HG03342 (cell line): ENCODE data around the gene HDAC5.
"Not testable (repeated sequence)": the region's sequence is repeated elsewhere in the genome, so short reads cannot be mapped to it uniquely, and the experiment has no call there.

Source experiments
- ATAC-seq: cut with Tn5 transposase; IDR thresholded peaks from one replicate; pipeline ENCODE4 v1.9.1; 2021; ENCODE audit warnings: mild to moderate bottlenecking, moderate library complexity; ENCODE audit not compliant: unreplicated experiment

The HDAC5 gene

DNA sequence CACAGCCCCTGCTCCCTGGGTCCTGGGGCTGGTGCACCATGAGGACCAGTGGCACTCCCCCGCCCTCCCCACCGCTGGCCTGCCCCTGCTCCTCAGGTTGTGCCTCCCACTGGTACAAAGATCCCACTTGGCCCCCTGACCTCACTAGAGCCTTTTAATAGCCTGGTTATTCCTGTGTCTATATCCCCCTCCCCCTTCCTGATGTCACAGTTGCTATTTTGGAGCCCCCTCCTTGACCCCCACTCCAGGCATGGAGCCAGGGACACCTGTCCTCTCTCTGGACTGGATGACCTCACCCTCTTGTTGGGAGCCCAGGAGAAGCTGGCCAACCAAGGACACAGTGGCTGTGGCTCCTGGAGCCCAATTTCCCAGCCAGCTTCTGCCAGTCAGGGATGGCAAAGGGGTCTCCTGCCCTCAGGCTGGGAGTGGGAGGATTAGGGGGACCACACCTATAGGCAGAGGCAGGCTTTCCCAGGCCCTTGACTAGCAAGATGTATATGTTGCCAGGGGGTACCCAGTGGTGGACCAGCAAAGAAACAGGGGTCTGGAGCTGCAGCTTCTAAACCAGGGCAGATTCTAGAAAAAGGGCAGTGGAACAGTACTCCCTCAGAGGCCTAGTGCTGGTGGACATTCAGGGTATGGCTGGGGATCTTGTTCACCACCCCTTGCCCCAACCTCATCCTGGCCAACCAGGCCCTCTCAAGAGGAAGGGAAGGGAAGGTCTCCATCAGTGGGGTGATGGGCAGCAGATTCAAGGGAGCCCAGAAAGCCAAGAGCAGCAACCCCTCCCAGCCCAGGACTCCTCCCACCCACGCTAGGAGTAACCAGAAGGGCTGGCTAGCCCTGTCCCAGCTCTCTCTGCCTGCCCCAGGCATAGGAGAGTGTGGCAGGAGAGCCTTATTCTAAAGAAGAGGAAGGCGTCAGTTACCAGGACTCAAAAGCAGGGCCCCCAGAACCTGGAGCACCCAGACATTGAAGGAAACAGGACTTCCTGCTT is 10.9 kb downstream of the HDAC5 start:
- no peak for ATAC-seq

DNA sequence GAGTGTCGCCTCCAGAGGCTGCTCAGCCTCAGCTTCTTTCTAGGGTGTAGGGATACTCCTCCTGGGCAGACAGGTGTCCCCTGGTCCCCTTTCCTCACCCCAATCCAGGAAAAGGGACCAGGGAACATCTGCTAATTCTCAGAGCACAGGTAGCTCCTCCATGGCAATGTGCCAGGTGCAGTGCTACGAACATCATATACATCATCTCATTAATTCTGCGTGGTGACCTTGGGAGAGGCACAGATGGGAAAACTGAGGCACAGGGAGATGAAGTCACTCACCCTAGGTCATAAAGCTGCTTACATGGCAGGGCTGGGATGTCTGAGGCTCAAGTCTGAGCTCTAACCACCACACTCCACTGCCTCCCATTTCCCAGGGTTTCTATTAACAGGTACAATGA is 11.7 kb downstream of the HDAC5 start:
- no peak for ATAC-seq

DNA sequence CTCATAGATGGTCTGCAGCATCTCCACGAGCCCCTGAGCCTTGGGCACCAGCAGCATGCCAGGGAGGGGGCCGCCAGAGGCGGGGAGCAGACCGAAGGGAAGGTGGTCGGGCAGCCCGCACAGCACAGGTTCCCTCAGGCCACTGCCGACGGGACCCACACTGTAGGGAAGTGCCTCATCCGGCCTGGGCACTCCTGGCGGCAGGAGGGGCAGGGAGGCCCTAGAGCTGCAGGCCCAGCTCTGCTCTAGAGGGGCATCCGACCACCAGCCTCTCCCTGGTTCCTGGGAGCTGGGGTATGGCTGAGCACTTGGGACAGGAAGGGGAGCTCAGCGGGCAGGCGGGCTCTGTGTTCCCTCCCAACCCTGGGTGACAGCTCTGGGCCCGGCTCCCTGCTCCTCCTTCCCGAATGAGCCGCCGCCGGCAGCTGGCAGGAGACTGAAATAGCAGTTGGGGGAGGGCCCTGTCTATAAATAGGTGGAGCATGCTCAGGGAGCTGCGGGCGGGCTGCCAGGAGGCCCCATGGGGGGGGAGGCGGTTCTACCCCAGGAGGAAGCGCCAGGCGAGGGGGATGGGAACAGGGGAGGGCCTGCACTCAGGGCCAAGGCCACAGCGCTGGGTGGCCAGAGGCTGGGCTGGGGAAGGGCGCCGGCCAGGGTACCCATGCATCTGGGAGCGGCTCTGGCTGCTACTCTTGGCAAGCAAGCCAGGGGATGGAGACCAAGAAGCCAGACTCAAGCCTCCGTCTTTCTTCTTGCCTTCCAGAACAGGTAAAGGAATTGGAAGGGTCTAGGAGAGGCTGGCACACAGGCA is 12.4 kb downstream of the HDAC5 start:
- peak; percentile 54 for ATAC-seq

DNA sequence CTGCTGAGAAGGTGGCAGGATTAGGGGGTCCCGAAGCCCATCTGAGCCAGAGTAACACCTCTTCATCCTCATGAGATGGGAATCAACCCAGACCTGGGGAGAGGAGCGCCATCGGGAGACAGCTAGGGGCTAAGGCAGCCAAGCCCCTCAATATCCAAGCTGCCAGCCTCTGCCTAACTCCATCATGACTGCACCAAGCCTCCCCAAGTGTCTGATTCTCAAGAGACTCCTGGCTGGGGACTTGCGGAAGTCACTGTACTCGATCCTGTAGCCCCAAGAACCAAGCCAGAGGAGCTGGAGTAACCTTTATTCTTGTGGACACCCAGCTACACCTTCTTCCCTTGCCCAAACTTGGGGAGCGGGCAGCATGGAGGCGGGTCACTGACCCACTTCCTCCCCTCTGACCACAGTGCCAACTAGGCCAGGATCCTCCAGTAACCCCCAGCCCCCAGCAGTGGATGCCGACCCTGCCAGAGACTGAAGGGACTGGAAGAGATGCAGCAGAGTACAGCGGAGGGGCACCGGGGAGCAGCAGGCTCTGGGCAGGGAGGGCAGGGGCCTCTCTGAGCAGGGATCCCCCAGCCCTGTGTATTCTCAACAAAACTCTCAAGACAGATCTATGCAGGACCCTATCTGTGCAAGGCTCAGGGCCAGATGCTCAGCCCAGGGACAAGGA is 13.3 kb downstream of the HDAC5 start:
- no peak for ATAC-seq

DNA sequence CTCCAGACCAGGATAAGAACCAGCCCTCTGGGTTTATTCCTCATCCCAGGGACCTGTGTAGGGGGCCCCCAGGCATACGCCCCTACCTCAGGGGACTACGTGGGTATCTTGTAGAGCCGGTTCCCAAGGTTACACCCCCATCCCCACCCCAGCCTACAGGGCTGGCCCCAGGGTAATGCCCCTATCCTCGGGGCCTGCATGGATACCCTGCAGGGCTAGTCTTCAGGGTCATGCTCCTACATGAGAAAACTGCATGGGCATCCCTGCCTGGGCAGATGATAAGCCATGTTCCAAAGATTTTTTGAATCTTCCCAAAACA is 14.2 kb downstream of the HDAC5 start:
- no peak for ATAC-seq

DNA sequence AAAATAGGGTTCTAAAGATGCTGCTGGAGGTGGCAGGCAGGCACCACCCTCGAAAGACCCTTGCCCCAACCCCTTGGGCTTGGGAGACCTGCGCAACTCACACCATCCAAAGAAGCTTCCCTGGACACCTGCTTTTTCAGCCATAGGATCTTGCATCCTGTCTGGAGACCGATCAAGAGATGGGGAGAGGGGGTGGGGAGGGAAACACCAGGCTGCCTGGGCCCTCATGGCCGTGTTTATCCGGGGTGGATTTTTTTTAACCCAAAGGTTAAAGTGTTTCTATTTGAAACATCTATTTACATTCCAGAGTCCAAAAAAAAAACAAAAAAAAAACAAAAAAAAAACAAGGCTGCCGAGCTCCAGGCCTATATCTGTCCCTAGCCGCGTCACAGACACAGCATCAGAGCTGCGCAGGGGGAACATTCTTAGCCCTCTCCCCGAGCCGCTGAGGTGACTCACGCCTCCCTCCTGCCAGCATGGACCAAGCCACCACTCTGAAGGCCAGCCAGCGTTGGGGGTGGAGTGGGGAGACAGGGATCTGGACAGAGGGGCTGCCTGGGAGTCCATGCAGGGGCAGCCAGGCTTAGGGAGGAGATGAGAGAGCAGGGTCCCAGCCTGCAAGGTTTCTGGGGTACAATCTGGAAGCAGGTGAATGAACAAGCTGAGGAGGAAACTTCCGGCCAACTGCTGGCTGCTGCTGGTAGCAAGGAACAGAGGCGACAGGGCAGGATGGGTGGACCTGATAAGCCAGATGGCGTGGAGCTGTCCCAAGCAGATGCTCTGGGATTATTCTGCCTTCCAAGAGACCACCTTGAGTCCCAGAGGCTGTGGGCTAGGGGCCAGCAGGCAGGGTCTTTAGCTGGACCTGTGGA is 14.8 kb downstream of the HDAC5 start:
- ATAC-seq: no peak

DNA sequence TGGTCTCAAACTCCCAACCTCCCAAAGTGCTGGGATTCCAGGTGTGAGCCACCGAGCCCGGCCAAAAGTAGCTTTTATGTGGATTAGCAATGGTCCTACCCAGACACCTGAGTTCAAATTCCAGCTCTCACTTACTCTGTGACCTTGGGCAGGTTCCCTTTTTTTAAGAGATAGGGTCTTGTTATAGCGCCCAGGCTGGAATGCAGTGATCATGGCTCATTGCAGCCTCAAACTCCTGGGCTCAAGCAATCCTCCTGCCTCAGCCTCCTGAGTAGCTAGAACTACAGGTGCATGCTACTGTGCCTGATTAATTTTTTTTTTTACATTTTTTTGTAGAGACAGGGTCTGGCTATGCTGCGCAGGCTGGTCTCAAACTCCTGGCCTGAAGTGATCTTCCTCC is 16.6 kb downstream of the HDAC5 start:
- ATAC-seq: no peak

DNA sequence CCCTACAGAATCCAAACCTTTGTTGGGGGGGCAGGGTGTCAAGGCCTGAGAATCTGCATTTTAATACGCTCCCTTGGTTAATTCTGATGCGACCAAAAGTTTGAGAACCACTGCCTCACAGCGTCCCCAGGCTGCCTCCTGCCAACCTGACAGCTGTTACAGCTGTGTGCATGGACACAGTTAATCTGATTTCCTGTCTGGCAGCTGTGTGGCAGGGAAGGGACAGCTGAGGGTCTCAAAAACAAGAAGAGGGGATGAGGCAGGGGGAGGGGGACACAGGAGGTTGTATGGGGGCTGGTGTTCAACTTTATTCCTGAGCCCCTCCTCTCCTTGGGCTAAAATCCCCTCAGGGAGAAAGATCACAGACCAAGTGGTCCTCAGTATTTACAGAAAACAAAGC is 17.5 kb downstream of the HDAC5 start:
- no peak for ATAC-seq

DNA sequence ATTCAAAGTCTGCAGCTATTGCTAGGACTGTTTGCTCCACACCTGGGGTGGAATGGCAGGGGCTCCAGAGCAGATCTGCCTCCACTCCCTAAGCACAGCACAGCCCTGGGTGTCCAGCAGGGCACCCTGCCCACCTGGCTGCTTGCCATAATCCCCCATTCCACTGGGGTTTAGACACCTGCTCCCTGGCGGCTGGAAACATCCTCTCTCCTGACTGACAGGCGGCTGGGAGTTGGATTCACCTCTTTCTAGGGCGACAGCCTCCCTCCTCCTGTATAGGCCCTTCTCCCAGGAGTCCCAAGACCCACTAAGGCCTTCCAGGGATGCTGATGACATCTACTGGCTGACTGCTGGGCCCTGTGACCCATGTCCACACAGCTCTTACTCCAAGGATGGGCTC is 18.0 kb downstream of the HDAC5 start:
- ATAC-seq: no peak

DNA sequence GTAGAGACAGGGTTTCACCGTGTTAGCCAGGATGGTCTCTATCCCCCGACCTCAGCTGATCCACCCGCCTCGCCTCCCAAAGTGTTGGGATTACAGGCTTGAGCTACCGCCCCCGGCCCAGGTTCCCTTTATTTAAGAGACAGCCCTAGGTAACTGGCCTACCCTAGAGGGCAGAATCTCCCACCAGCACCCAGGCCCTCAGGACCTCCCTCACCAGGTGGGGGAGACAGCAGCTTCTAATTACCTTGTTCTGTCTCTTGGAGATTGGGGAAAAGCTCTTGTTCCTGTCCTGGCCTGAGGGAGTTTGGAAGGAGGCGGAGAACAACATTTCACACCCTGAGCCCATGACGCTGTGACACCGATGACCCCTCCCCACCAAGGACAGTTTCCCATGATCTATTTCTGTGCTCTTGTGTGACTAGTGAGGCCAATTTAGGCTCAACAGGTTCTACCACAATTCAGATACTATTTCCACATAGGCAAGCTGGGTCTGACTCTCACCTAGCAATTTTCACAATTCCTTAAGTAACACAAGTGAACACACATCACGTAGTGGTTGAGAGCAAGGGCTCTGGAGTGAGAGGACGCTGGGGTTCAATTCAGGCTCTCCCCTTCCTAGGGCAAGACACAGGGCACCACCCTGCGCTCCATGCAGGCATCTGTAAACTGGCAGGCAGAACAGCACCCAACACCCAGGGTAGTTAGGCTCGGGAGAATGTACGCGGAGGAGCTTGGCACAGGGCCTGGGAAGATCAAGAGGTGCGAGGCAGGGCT is 20.4 kb downstream of the HDAC5 start:
- no peak for ATAC-seq

DNA sequence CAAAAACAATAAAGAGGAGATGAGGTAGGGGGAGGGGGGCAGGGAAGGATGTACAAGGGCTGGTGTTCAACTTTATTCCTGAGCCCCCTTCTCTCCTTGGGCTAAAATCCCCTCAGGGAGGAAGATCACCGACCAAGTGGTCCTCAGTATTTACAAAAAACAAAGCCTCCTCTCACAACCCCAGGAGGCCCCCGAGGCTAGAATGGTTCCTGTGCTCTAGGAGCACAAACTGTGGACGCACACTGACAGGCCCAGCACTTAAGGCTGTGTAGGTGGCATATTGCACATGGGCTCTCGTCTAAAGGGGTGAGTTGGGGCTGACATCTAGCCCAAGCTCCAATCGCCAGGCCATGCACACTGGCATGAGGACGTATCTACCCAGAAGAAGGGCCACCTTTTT is 21.6 kb downstream of the HDAC5 start:
- not testable (repeated sequence) for ATAC-seq

DNA sequence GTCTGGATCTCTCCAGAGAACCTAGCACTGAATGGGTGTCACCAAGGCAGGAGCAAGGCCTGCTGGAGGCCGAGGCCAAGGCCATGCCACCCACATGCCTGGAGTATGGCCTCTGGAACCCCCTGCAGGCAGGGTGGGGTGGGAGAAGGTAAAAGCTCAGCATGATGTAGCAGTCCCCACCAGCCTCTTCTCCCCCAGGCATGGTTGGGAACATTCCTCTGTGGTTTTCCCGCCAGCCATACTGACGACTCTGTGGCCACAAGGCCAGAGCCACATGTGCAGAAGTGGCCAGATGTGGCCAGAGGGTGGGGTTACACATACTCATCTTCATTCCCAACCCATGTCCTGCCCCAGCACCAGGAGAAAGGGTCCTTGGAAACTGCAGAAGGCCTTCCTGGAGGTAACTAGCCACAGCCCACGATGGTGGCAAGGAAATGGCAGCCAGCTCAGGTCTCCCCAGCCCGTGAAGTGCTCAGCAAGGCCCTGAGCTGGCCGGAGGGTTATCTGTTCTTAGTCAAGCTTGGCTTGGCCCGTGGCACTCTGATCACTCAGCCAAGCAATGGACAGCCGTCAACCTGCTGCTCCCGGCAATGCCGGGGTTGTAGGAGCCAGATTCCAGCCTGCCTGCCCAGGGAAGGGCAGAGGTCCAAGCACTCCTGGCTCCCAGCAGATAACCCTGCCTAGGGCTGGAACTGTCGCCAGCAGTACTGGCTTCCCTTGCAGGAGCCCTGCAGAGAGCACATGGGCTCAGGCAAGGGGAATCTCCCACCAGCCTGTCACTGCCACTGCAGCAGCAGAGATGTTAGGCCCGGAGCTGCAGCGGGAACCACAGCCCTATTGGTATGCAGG is 26.1 kb downstream of the HDAC5 start:
- ATAC-seq: no peak

DNA sequence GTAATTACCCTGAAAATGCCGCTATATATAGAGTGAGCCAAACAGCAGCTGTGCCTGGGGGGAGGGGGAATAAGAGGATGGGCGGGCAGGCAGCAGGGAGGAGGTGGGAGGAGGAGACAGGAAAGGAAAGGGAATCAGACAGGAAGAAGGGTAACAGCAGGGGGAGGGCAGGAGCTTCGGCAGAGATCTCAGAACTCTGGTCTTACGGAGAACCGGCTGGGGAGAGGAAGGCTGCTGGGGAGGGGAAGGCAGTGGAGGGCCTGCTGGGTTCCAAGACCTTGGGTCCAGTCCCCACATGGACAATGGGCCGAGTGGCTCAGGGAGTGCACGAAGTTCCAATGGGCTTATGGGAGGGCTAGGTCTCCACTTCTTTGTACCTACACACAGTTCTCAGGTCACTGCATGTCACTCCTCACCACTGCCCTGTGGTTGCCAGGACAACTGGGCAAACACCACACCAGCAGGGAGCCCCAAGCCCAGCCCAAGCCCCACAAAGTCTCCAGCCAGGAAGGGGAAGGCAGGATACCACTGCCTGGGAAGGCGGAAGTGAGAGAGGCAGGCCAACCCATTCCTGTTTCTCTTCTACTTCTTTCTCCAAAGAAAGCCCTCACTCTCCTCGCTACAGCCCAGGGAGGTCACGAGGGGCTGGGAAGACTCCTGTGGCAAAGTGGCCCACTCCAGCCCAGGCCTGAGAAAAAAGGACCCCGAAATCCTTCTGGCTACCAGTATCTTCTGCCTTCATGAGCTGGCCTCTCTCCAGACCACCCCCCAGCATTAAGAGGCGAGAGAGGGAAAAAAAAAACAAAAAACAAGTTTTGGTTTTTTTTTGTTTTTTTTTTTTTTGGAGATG is 27.6 kb downstream of the HDAC5 start:
- ATAC-seq: peak; percentile 49

DNA sequence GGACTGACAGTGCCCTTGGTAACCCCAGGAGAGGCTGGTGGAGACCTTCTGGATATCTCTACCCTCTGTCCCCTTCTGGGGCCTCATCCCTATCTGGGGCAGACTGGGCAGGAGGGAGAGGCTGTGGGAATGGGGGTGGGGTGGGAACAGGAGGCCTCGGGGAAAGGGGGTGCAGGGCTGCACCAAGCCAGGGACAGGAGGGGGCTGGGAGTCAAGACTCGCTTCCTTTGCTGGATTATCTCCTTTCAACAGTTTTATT is 28.1 kb downstream of the HDAC5 start:
- ATAC-seq: no peak

DNA sequence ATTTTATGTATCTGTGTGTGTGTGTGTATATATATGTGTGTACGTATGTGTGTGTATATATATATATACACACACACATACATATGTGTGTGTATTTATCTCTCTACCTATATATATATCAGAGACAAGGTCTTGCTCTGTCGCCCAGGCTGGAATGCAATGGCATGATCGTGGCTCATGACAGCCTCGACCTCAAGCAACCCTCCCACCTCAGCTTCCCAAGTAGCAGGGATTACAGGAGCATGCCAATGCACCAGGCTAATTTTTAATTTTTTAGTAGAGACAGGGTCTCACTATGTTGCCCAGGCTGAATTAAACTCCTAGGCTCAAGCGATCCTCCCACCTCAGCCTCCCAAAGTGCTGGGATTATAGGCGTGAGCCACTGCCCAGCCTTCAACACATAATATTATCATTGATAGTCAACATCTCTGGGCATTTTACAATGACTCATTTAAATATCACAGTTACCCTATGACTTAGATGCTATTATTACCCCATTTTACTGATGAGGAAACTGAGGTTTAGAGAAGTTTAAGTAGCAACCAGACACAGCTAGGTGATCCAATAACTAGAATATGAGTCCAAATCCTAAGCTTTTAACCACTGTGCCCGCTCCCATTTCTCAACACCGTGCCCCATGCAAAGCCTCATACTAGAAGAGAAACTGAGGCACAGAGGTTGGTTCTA is 28.6 kb downstream of the HDAC5 start:
- ATAC-seq: no peak

DNA sequence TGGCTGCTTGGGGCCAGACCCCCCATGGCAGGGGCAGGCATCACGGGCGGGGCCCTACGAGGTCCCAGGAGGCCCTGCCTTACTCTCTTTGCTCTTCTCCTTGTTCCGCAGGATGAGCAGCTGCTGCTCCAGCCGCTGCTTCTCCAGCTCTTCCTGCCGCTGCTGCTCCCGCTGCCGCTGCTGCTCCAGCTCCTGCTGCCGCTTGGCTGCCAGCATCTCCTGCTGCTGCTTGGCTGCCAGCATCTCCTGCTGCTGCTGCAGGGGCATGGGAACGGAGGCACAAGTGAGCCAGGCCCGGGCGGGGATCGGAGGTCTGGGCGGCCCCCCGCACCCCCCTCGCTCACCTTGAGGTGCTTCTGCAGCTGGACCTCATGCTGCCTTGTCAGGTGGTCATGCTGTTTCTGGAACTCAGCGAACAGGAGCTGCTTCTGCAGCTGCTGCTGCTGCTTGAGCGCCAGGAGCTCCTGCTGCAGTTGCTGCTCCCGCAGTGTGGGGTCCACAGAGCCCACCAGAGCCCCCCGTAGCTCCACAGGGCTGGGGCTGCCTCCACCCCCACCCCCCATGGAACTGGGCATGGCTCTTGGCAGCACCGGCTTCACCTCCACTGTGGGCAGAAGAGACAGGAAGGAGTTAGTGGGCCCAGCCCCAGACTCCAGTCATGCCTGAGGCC is 30.1 kb downstream of the HDAC5 start:
- no peak for ATAC-seq

DNA sequence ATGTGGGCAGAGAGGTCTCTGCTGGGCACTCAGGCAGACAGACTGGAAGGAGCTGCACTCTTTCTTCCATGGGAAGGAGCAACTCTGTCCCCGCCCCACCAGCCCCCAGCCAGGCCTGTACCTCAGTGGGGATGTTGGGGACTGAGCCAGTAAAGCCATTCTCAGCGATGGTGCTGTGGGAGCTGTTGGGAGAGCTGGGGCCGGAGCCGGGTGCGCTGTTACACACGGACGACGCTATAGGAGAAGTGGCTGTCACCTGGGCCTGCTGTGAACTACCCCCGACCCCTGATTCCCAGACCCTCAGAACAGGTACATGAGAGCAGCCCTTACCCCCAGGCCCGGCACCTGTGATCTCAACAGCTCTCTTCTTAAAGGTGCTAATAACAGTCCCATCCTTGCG is 31.4 kb downstream of the HDAC5 start:
- no peak for ATAC-seq
